HG03045 (cell line): ENCODE data around the gene CABCOCO1.

Source experiments
- ATAC-seq: cut with Tn5 transposase; IDR thresholded peaks from one replicate; pipeline ENCODE4 v1.9.1; 2021; ENCODE audit warnings: mild to moderate bottlenecking, moderate library complexity; ENCODE audit not compliant: unreplicated experiment

The CABCOCO1 gene

DNA sequence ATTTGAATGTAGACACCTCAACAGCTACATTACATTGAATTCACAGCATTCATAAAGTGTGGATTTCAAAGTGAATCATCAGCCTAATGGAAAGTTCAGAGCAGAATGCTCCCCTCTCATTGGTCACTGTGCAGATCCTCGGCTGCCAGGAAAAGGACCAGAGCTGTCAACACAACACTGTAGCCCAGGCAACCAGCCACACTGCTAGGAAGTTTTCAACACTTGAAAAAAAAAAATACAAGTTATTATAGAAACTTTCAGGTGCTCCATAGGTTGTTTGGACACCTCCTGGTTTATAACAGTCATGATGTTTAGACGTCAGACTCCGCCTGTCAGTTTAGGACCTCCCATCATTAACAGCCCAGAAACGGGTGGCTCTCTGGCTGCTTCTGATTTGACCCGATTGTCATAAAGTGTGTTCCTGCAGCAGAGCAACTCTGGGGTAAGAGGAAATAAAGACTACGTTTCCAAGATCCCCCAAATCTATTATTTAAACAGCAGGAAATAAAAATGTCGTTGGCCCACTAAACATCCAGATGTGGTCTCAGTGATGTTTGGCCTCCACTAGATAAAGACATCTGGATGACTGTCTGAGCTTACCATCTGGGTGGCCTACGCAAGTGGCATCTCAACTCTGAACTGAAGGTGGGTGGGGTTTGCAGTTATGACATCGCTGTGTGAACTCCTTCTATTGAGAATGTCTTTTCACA is 117.4 kb downstream of the CABCOCO1 start:
- no peak for ATAC-seq

DNA sequence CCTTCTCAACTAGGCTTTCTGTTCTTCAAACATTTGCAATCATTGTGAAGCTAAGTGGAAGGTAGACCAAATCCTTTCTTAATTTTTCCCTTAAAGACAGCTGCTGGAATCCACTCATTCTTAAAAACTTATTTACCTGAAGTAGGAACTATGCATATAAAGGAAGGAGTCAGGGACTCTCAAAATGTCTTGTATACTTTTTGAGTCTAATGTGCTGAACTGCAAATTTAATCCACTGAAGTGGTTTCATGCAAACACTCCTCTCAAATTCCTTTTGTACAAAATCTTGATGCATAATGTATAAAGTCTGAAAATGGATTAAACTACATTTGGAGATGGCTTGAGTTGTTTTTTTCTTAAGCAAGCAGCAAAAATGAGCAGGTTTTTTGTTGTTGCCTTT is 118.0 kb downstream of the CABCOCO1 start:
- no peak for ATAC-seq

DNA sequence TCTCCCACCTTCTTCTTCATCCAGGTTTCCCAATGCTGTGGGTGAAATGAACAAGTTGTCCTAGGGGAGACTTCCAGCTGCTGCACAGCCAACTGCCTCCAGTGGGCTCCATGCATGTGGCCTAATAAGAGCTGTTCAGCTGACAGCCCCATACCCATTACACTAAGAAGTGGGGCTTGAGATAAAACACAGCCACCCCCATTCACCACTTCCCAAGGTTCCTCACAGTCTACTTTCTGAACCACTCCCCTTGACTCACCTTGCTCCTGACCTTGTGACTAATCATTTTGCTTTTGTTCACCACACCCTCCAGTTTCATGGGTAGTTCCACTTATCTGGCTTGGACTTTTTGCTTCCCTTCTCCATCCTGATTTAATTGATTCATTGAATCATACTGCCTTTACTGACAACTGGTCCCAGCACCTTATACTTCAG is 119.3 kb downstream of the CABCOCO1 start:
- no peak for ATAC-seq

DNA sequence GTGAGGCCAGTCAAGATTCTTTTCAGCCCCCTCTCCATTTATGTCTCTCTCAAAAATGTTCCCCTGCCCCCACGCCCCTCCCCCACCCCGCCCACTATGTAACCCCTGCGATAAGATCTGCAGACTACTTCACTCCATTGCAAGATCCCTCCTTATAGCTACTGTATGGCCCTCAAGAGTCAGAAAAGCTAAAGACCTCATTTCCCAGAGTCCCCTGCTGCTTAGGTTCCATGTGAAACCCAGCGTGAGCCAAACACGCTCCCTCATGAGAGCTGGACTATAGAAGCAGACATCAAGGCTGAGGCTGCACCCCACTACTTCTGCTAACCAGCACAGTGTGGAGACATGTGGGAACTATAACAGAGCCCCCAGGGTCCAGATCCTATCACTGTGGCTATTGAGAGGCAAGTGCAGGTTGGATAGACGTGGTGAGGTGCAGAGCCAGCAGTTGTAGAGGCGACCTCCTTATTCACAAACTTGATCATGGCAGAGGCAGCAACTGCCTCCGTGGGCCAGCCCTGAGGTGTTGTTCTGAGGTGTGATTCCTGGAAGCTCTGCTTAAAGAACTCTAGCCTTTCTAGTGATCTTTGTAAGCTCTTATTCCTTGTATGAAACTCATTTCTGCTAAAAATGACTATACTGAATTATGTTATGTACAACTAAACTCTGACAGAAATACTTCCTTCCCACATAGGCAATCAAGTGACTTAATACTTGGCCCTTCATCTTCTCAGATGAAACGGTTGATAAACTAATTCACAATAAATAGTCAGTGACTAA is 121.8 kb downstream of the CABCOCO1 start:
- ATAC-seq = no peak

DNA sequence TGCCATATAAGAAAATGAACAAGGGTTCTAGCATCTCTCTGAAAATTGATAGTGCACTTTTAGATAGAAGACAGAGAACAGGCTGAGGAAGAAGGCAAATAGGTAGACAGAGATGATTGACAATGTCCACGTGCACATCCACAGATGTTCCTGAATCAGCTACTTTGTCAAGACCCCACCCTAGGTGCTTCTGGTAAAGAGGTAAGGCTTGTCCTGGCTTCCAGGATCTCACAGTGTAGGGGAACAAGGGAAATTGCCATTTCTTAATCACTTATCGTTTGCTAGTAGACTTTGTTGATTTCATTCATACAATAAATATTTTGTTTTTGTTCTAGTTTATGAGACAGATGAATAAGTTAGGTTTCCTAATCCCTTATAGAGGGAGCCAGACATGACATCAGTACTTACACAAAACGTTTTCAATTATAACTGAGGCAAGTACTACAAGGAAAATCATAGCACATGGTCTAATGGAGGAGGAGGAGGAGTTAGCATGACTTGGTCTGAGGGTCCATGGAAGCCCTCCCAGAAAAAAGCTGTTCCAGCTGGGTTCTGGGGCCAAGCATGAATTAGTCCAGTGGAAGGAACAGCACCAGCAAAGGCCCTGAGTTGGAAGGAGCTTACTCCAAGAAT is 122.9 kb downstream of the CABCOCO1 start:
- no peak for ATAC-seq

DNA sequence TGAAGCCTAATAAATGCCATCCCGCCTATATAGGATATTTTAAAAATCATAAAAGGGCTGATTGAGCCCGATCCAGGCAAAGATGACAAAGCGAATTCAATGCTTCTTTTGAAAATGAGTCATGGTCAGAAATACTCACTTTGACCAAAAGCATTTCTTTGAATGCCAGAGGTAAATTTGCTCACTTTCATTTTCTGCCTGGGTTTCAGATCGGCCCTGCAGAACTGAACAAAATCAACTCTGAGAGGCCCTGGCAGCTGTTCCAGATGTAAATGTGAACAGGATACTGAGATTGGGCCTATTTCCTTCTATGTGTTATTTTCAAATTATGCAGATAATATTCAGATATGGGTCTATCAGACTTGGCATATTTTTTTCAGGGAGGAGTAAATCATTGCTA is 124.0 kb downstream of the CABCOCO1 start:
- ATAC-seq = peak; percentile 98

DNA sequence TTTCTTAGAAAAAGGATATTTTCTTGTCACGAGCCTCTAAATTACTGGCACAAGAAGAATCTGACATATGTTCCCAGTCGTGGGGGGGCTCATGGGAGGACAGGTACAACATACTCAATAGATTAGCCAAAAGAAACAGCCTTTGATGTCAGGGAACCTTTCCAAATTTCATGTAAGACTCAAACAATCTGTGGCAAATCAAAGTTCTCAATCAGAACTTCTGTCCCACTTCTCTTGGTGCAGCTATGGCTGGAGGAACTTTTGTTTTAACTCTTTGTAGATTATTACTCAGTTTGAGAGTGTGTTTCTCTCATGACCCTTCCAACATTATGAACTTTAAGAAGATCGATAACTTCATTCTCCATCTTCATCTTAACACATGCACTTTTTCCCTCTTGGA is 124.4 kb downstream of the CABCOCO1 start:
- ATAC-seq = no peak

DNA sequence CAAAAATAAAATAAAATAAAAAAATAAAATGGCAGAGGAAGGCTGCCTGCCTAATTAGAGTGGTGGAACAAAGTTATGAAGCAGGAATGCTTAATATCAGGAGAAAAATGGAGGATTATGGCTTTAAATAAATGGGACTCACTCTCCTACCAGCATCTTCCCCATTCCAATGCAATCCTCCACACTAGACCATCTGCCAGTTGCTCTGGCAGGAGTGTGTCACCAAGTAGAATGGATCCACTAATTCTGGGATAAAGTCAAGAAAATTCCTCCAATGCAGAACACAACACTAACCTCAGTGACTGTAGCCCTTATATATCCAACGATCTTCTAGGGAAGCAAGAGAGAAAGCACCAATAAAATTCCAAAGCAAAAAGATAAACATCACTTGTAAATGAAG is 126.3 kb downstream of the CABCOCO1 start:
- ATAC-seq = no peak

DNA sequence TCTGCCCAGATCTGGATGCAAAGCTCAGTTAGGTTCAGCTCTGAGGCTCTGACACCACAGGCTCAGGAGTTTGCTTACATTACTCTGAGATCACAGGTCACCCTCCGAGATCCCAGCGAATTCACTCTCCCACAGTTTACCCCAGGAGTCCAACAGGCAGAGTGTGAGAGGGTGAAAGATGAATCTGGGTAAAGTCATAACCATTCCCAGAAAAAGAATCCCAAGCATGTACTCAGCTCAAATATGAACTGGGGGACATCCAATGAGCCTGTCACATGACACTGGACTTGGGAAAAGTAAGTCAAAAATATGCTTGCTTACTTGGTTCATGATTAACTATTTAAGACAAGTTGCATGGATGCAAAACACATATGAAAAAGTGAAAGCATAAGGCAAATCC is 128.5 kb downstream of the CABCOCO1 start:
- ATAC-seq = no peak

DNA sequence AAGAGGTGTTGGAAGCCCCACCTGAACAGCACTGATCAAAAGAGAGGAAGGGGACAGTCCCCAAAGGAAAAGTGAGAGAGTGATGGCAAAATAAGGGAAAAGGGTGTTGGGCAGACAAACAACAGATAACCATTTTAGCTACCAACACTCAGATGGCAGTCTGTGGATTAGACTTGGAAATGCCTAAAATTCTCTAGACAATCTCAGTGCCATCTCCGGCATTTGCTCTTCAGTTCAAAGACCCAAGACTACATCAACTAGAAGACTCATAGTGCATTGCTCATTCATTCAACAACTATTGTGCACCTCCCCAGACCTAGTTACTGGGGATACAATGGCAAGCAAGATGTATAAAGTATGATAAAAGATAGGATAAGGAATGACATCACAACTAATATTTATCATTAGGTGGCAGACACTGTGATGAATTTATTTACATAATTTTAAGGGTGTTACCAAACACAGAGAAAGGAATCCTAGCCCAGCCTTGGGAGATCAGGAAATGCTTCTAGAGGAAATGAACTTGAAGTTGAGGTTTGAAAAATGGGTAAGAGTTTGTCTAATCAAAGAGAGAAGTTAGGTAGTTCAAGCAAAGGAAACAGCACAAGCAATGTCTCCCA is 129.5 kb downstream of the CABCOCO1 start:
- no peak for ATAC-seq

DNA sequence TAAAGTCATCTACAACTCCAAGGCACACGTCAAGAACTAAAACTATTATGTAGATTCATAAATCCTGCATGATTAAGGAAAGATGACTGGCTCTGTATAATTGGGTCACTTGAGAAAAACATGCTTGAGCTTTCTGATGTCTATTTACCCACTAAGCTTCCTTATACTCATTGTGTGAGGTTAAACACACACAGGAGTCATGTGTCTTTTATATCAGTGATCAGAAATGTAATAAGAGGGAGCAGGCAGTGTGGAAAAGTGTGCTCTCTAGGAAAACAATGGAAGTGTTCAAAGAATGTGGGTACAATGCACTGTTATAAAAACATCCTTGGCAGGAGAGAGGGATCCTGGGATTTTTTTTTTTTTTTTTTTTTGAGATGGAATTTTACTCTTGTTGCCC is 130.2 kb downstream of the CABCOCO1 start:
- ATAC-seq = no peak

DNA sequence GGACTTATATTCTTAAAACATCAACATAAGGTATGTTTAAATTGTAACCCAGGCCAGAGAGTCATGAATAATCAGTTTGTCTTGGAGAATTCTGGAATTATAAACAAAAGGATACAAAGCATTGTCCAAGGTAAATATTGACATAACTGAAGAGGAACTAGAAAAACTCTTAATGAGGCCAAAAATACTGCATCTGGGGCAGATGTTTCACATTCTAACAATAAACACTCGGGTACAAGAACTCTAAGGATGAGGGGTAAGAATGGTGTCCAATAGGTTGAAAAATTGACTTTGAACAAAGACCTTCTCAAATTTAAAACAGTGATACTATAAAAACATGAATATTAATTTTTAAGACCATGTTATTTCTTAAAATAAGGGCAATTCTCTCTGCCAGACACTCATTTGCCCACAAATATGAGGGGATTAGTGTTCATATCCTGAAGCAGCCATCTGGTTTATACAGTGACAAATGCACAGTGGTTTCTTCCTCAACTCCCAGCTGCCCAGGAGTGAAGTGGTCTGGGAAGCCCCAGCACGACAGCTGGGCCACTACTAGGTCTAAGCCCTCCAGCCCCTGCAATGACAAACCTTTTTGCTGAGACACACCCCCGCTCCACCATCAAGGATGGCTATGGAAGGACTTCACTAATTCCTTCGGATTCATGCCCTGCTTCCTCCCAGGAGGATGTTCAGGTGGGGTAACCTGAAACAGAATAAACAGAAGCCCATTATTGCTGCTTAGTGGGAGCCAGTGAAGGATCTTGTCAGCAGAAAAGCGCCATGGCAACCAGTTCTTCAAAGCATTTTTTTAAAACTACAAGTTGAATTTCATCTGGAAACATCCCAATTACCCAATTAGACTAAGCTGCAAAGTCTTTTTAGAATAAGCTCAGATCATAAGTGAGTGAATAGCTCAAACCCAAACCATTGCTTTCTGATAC is 131.3 kb downstream of the CABCOCO1 start:
- ATAC-seq = no peak

DNA sequence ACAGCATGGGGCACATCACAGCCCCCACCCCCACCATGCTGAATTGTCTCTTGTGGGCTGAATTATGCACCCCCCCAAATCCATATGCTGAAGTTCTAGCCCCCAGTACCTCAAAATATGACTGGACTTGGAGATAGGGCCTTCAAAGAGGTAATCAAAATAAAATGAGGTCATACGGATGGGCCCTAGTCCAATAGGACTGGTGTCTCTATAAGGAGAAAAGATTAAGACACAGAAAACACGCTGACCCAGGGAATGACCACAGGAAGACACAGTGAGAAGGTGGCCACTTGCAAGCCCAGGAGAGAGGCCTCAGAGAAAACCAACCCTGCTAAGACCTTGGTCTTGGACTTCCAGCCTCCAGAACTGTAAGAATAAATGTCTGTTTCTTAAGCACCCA is 132.4 kb downstream of the CABCOCO1 start:
- no peak for ATAC-seq

DNA sequence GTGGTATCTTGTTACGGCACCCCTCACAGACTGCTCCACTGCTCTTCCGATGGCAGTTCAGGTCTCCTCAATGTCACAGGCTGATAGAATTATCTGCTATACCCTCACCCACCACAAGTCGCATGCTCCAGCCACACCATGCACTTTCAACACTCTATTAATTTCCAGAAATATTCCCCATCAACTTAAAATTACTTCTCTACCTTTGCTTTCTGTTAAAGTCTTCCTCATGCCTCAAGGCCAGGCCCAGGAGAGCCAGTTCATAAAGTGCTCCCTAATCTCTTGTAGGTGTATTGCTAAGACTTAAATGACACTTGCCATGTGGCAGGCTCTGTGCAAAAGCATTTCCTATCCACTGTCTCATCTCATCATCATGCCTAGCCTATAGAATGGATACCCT is 132.8 kb downstream of the CABCOCO1 start:
- no peak for ATAC-seq

DNA sequence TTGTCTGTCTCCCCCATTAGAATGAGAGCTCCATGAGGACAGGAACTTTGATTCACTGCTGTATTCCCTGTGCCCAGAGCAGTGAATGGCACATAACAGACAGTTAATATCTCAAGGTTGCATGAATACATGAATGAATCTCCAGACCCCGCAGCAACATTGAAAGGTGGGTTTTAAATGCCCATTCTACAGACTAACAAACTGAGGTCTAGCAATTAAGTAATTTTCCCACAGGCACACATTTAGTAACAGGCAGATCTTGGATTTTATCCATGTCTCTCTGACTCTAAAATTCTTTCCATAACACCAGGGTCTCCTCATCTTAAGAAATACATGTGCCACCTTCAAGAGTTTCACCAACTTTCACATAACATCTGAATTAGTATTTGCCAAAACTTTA is 134.1 kb downstream of the CABCOCO1 start:
- ATAC-seq = no peak

DNA sequence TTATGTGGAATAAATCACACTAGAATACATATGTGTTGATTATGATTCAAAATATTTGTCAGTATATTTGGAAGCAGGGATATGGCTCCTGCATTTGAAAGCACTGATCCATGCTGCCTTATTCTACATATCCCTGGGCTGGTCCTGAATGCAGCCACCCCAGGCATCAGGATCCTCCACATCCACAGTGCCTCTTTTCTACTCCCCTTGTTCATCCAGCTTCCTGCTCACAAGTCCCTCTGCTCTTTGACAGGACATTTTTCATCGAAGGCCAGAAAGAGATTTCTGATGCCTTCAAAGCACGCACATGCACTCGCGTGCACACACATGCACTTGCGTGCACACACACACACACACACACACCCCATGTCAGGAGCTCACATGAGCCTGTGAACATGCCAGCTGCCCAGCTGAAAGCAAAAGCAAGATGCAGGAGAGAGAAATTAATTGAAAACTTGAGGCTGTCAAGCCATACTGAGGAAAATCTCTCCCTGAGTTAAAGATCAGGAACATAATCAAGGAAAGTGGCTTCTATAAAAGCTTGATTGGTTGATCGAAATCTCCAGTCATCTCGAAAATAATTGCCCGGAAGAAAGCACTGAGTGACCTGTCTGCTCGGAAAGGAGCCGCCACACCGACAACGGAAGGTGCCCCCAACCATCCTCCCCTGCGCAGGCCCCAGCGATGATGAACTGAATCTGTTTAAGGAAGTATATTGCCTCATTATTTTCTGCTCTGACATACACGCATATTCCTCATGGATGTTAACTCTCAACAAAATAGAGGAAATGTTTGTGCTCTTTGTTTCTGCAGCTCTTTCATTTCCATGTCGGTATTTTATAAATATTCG is 134.8 kb downstream of the CABCOCO1 start:
- no peak for ATAC-seq

DNA sequence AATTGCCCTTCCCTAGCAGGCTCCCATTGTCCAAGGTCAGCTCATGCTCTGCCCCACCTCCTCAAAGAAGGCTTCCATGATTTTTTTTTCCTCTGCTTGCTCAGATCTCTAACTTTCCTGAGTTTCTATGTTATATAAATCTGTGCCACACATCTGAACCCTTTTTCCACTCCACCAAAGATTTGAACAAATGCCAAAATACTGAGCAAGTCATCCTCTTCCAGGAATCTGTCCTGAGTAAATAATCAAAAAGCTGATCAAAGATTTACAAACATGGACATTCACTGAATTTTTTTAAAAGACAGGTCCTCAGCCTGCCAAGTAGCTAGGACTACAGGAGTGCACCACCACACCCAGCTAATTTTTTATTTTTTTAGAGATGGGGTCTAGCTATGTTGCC is 136.0 kb downstream of the CABCOCO1 start:
- no peak for ATAC-seq

DNA sequence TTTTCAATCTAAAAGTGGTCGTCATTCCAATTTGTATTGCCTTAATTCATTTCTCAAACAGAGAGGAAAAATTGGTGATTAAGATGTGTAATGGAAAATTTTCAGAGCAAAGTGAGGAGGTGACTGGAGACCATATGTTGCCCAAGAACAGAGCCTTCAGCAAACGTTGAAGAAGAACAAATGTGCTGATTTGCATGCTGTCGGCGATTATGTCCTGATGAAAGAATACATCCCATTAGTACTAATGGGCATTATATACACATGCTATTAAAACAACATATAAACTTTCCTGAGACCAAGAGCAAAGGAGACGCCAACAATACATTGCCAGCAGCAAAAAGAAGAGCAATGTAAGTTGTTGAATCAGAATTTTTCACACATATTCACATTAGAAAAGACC is 138.8 kb downstream of the CABCOCO1 start:
- no peak for ATAC-seq

DNA sequence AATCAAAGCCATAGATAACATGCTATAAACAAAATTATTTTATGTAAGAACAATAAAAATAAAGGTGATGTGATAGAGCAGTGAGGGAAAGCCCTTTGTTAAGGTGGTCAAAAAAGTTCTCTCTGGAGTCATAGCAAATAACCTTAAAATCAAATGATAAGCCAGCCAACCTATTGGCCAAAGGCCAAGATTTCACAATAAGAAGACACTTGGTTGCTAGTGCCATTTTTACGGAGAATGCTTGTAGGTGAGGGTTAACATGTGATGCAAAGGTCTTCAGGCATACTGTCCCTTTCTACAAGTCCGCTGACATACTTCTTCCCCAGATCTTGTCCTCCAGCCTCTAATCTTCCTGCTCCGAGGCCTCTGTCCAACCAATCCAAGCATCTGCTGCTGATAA is 140.5 kb downstream of the CABCOCO1 start:
- ATAC-seq = no peak

DNA sequence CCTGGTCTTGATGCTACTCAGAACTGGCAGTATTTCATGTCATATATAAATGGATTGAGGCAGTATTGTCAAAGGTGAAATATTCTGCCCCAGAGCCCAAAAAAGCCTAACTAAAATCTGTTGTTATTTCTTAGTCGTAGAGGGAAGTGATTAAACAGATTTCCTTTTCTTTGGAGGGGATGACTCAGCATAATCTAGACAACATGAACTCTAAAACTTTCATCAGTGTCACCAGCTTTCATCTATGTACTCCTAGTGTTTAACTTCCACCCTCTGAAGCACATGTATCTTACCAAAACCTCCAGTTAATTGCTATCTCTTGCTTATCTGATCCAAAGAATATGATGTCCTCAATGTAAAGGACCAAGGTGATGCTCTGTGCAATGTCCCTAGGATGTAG is 141.7 kb downstream of the CABCOCO1 start:
- ATAC-seq = no peak
